ENCODE data around the gene RAD51B.

The RAD51B gene

GRCh38 chr14:68322940-68323620 is 503.5 kb downstream of the RAD51B start:
- no peak for DNase-seq (ENCODE audit: low read depth in 2 of 2)

GRCh38 chr14:68325267-68325807 is 505.8 kb downstream of the RAD51B start:
- no peak for DNase-seq (ENCODE audit: low read depth in 2 of 2)

- no peak for DNase-seq (ENCODE audit: low read depth in 2 of 2)
Observed at GRCh38 chr14:68327231-68327630, 507.7 kb downstream of the RAD51B start.

GRCh38 chr14:68328509-68328908 is 508.9 kb downstream of the RAD51B start:
- no peak for DNase-seq (ENCODE audit: low read depth in 2 of 2)

- DNase-seq (ENCODE audit: low read depth in 2 of 2): no peak
Observed at GRCh38 chr14:68331426-68331825, 511.8 kb downstream of the RAD51B start.

GRCh38 chr14:68331991-68332390 is 512.4 kb downstream of the RAD51B start:
- no peak for DNase-seq (ENCODE audit: low read depth in 2 of 2)

GRCh38 chr14:68333262-68333661 is 513.7 kb downstream of the RAD51B start:
- DNase-seq (ENCODE audit: low read depth in 2 of 2): no peak

- no peak for DNase-seq (ENCODE audit: low read depth in 2 of 2)
Observed at GRCh38 chr14:68335312-68335711, 515.7 kb downstream of the RAD51B start.

GRCh38 chr14:68336165-68336564 is 516.6 kb downstream of the RAD51B start:
- no peak for DNase-seq (ENCODE audit: low read depth in 2 of 2)

GRCh38 chr14:68337279-68337678 is 517.7 kb downstream of the RAD51B start:
- DNase-seq (ENCODE audit: low read depth in 2 of 2): no peak

- no peak for DNase-seq (ENCODE audit: low read depth in 2 of 2)
Observed at GRCh38 chr14:68340262-68340661, 520.7 kb downstream of the RAD51B start.

- DNase-seq (ENCODE audit: low read depth in 2 of 2): no peak
Observed at GRCh38 chr14:68341411-68342212, 522.0 kb downstream of the RAD51B start.

- no peak for DNase-seq (ENCODE audit: low read depth in 2 of 2)
Observed at GRCh38 chr14:68342216-68342763, 522.7 kb downstream of the RAD51B start.

- DNase-seq (ENCODE audit: low read depth in 2 of 2): no peak
Observed at GRCh38 chr14:68343534-68344118, 524.0 kb downstream of the RAD51B start.

- no peak for DNase-seq (ENCODE audit: low read depth in 2 of 2)
Observed at GRCh38 chr14:68345738-68346137, 526.2 kb downstream of the RAD51B start.

GRCh38 chr14:68346556-68347343 is 527.2 kb downstream of the RAD51B start:
- no peak for DNase-seq (ENCODE audit: low read depth in 2 of 2)

- no peak for DNase-seq (ENCODE audit: low read depth in 2 of 2)
Observed at GRCh38 chr14:68349900-68350629, 530.5 kb downstream of the RAD51B start.

GRCh38 chr14:68355415-68355814 is 535.8 kb downstream of the RAD51B start:
- DNase-seq (ENCODE audit: low read depth in 2 of 2): no peak

- no peak for DNase-seq (ENCODE audit: low read depth in 2 of 2)
Observed at GRCh38 chr14:68357777-68358176, 538.2 kb downstream of the RAD51B start.

GRCh38 chr14:68358500-68358899 is 538.9 kb downstream of the RAD51B start:
- no peak for DNase-seq (ENCODE audit: low read depth in 2 of 2)
